IPS-20b (cell line): Measurements from ENCODE around the gene ERCC5.

Experiments used
- H3K27ac ChIP-seq: one replicate; pipeline ENCODE4 v1.5.1; 2013; ENCODE audit warnings: low read length
- H3K27me3 ChIP-seq: 2 replicates; pipeline ENCODE4 v1.6.1; 2013; ENCODE audit warnings: mild to moderate bottlenecking, low read length, inconsistent platforms; ENCODE audit not compliant: insufficient read depth
- H3K36me3 ChIP-seq: 2 replicates; pipeline ENCODE4 v1.6.1; 2013; ENCODE audit warnings: low read depth, mild to moderate bottlenecking, inconsistent platforms, low read length, moderate library complexity; ENCODE audit not compliant: insufficient read depth
- H3K4me1 ChIP-seq: 2 replicates; pipeline ENCODE4 v1.6.1; 2013; ENCODE audit warnings: mild to moderate bottlenecking, control low read depth, inconsistent platforms, low read length, moderate library complexity; ENCODE audit not compliant: insufficient read depth
- H3K4me3 ChIP-seq: 2 replicates; pipeline ENCODE4 v1.5.1; 2013; ENCODE audit warnings: mild to moderate bottlenecking, low read length, inconsistent platforms
- H3K9ac ChIP-seq: 2 replicates; pipeline ENCODE4 v1.6.1; 2013; ENCODE audit warnings: low read depth, mild to moderate bottlenecking, inconsistent platforms, low read length, moderate library complexity
- H3K9me3 ChIP-seq: 2 replicates; pipeline ENCODE4 v1.6.1; 2013; ENCODE audit warnings: mild to moderate bottlenecking, low read depth, low read length, inconsistent platforms; ENCODE audit not compliant: insufficient read depth

The ERCC5 gene

DNA sequence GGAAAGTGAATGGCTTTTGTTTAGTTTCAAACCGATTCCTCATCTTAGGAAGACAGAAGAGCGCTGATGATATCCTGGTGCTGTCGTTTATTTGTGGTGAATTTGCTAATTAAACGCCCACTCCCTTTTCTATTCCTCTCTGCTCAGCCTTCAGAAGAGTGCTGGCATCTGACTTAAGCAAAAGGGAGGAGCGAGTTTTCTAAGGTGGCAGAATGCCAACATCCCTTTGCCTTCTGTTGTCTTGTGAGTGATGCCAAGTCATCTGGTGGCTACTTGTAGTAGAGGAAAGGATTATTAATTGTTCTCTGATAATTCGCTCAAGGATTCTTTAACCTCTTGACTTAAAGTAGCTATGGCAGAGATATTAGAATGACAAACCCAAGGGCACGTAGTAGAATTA lies 68.1 kb downstream of the ERCC5 start:
- no peaks in the 10 kb centered on the region for H3K27me3 ChIP-seq
- 0 out of 2 replicates have a peak, but pooled peaks cover 3% of the 10 kb centered on the region for H3K4me1 ChIP-seq
- no peaks in the 10 kb centered on the region for H3K9me3 ChIP-seq
- H3K27ac ChIP-seq: no peak overlapping the region
- no peak overlapping the region for H3K4me3 ChIP-seq
- no peak overlapping the region for H3K9ac ChIP-seq
- H3K36me3 ChIP-seq: no peaks in the 10 kb centered on the region

DNA sequence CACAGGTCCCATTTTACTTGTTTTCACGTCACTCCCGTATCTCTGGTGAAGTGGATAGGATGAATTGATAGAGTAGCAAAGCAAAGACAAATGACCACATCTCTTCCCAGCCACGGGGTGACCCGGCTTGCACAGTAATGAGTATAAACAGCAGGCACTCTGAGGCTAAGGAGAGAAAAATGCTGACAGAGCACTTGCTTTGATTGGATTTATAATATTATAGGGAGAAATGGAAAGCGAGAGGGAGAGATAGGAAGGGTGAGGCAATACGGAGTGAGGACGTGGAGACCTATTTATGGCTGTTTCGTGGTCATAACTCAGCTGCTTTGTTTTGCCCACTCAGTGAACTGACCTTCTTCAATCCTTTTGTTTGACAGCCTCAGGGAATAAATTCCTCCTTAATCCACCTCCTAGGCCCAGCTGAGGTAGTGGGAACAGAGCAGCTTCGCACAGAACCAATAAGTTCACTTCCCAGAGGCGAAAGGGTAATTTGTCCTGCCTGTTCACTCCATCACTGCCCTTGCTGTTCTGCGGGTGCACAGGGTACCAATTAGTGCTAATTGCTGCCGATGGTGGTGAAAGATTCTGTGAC lies 68.6 kb downstream of the ERCC5 start:
- H3K9ac ChIP-seq: no peak overlapping the region
- no peaks in the 10 kb centered on the region for H3K9me3 ChIP-seq
- no peaks in the 10 kb centered on the region for H3K36me3 ChIP-seq
- no peak overlapping the region for H3K27ac ChIP-seq
- H3K27me3 ChIP-seq: no peaks in the 10 kb centered on the region
- no peak overlapping the region for H3K4me3 ChIP-seq
- H3K4me1 ChIP-seq: 0 out of 2 replicates have a peak, but pooled peaks cover 3% of the 10 kb centered on the region

DNA sequence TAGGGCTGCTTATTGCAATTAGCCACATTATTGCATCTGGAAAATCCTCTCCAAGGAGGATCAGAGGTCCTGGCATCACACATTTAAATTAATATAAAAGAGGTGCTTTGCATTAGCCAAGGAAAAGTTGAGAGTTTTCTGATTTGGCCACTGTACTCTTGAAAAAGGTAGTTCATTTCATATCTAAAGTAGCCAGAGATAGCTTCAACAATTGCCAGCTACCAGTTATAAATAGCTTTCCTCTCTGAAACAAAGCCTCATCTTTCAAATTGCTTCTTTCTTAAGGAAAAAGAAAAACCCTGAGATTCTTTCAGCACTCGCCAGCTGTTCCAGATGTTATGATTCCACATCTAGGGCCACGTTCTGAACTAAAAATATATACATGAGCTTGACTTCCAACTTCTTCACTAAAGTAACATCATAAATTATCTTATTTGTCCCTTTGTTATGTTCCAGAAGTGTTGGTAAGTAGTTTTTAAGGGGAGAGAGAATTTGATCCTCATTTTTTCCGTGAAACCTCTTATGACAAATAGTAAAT lies 69.6 kb downstream of the ERCC5 start:
- no peak overlapping the region for H3K27ac ChIP-seq
- 0 out of 2 replicates have a peak, but pooled peaks cover 3% of the 10 kb centered on the region for H3K4me1 ChIP-seq
- H3K9ac ChIP-seq: no peak overlapping the region
- H3K9me3 ChIP-seq: no peaks in the 10 kb centered on the region
- H3K27me3 ChIP-seq: no peaks in the 10 kb centered on the region
- no peak overlapping the region for H3K4me3 ChIP-seq
- no peaks in the 10 kb centered on the region for H3K36me3 ChIP-seq

DNA sequence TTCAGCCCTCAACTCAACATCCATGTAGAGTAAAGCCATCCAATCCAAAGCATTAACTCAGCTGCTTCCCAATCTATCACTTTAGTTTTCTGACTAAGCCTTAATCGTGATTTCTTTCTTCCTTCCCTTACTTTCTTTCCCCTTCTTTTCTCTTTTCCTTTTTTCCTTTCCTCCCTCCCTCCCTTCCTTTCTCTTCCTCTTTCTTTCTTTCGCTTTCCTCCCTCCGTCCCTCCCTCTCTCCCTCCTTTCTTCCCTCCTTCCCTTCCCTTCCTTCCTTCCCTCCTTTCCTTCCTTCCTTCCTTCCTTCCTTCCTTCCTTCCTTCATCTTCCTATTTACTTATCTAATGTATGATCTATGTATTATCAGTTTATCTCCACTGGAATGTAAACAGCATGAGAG lies 71.2 kb downstream of the ERCC5 start:
- H3K27ac ChIP-seq: no peak overlapping the region
- no peaks in the 10 kb centered on the region for H3K4me1 ChIP-seq
- no peaks in the 10 kb centered on the region for H3K27me3 ChIP-seq
- no peaks in the 10 kb centered on the region for H3K36me3 ChIP-seq
- no peaks in the 10 kb centered on the region for H3K9me3 ChIP-seq
- H3K9ac ChIP-seq: no peak overlapping the region
- H3K4me3 ChIP-seq: no peak overlapping the region

DNA sequence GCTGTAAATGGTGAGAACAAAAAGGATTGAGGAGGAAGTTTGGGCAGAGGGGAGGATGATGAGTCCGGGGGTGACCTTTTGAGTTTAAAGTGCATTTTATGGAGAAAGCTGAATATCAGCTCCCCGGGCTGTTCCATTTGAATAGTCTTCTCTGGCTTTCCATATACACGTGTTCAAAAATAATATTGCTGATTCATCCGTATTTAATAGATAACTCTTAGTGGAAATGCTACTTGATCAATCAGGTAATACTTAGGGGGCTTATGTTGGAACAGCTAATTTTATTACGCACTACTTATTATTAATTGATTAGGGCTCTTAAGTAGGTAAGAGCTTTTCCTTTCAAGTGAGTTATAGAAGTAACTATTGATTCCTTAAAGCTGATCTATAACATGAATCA lies 76.4 kb downstream of the ERCC5 start:
- no peaks in the 10 kb centered on the region for H3K9me3 ChIP-seq
- no peaks in the 10 kb centered on the region for H3K4me1 ChIP-seq
- no peaks in the 10 kb centered on the region for H3K27me3 ChIP-seq
- no peaks in the 10 kb centered on the region for H3K36me3 ChIP-seq
- H3K9ac ChIP-seq: no peak overlapping the region
- no peak overlapping the region for H3K27ac ChIP-seq
- no peak overlapping the region for H3K4me3 ChIP-seq
